HepG2 (cell line): Measurements from ENCODE around the gene KRTAP12-1. TPM values are rescaled to one million over a fixed set of nuclear protein-coding genes. Genes with fewer than 3 reads are reported as not detected.

Experiments used
- ATAC-seq: fragments of 200-7000 bp; cut with Tn5 transposase; 3 replicates; pipeline ENCODE4 v1.9.1; 2020; ENCODE audit warnings: mild to moderate bottlenecking, moderate library complexity
- BruUV-seq: library from RNA; stranded (reverse); fragments of 400-500 nt; replicated peaks from 2 replicates; lab custom pipeline; 2021; lab: Mats Ljungman, UMichigan
- CTCF ChIA-PET: fragments of 300-600 bp; formaldehyde crosslinking; extraction: SDS; loops from one replicate; lab custom pipeline; 2021; ENCODE audit warnings: low total read pairs, inconsistent platforms, low intra/inter-chr PET ratio; lab: Yijun Ruan, JAX
- POLR2A ChIA-PET: fragments of 350-600 bp; sonication (Branson Sonifier 250); formaldehyde crosslinking; loops from one replicate; lab custom pipeline; 2020; ENCODE audit warnings: antibody characterized with exemption, inconsistent platforms; lab: Yijun Ruan, JAX
- DNase-seq: peaks from one replicate; pipeline ENCODE4 v3.0.0-alpha.2; 2015; ENCODE audit warnings: low spot score
- FAIRE-seq: peaks from 3 replicates; lab custom pipeline; 2011; peaks lifted over from hg19 to GRCh38; lab: Jason Lieb, UNC
- H2AFZ ChIP-seq: one replicate; pipeline ENCODE4 v1.6.1; 2011; ENCODE audit warnings: low read length, inconsistent platforms
- H3K27ac ChIP-seq: fragments of 300-600 bp; 3 replicates; pipeline ENCODE4 v1.8.0; 2011; ENCODE audit warnings: mixed run types, mild to moderate bottlenecking, mixed read lengths, low read length, inconsistent platforms; ENCODE audit not compliant: insufficient read depth; ENCODE audit errors: extremely low read length
- H3K27me3 ChIP-seq, 2 experiments: fragments of 200-600 bp in 1 of 2; 2 replicates in 1 of 2; 3 replicates in 1 of 2; pipeline versions ENCODE4 v1.6.0 to v1.8.0; 2011; ENCODE audit warnings: low read length in 2 of 2, mild to moderate bottlenecking in 2 of 2, moderate library complexity in 2 of 2, inconsistent platforms in 1 of 2; ENCODE audit not compliant: insufficient read depth in 2 of 2, control insufficient read depth in 1 of 2
- H3K36me3 ChIP-seq, 2 experiments: fragments of 200-600 bp in 1 of 2; replicated peaks in 1 of 2; 2 replicates in 1 of 2; 3 replicates in 1 of 2; pipeline versions ENCODE4 v1.5.1 to v1.8.0; 2011; ENCODE audit warnings: low read length in 2 of 2, inconsistent platforms in 1 of 2; ENCODE audit not compliant: insufficient read depth in 2 of 2, control insufficient read depth in 1 of 2
- H3K4me1 ChIP-seq: 2 replicates; pipeline ENCODE4 v1.5.1; 2012; ENCODE audit warnings: low read length, inconsistent platforms; ENCODE audit not compliant: insufficient read depth
- H3K4me2 ChIP-seq: 2 replicates; pipeline ENCODE4 v1.6.0; 2011; ENCODE audit warnings: low read depth, low read length, inconsistent platforms
- H3K4me3 ChIP-seq, 3 experiments: fragments of 200-600 bp in 1 of 3; sonication (generic), shearing (Covaris generic) in 1 of 3; replicated peaks in 1 of 3; 2 replicates each; pipeline ENCODE4 v1.5.1; 2011 to 2016; ENCODE audit warnings: low read length in 3 of 3, inconsistent platforms in 2 of 3, low read depth in 2 of 3, mild to moderate bottlenecking in 2 of 3, control low read depth in 1 of 3, mixed read lengths in 1 of 3; ENCODE audit not compliant: insufficient read depth in 1 of 3
- H3K79me2 ChIP-seq: one replicate; pipeline ENCODE4 v1.6.1; 2011; ENCODE audit warnings: low read length, inconsistent platforms; ENCODE audit not compliant: insufficient read depth
- H3K9ac ChIP-seq: 2 replicates; pipeline ENCODE4 v1.6.0; 2011; ENCODE audit warnings: mild to moderate bottlenecking, low read depth, low read length, inconsistent platforms; ENCODE audit not compliant: insufficient read depth
- H3K9me3 ChIP-seq: 2 replicates; pipeline ENCODE4 v1.5.1; 2012; ENCODE audit warnings: mild to moderate bottlenecking, low read length
- H4K20me1 ChIP-seq: 2 replicates; pipeline ENCODE4 v1.6.0; 2011; ENCODE audit warnings: inconsistent platforms, mild to moderate bottlenecking, low read length, moderate library complexity; ENCODE audit not compliant: insufficient read depth
- IKZF4 ChIP-seq: sonication (generic); formaldehyde crosslinking; IDR thresholded peaks from 2 replicates; pipeline ENCODE4 v1.5.1; 2020; ENCODE audit warnings: borderline replicate concordance, mild to moderate bottlenecking, low read depth, missing genetic modification reagents; ENCODE audit errors: not compliant biosample characterization
- KLF13 ChIP-seq: sonication (generic); formaldehyde crosslinking; IDR thresholded peaks from 2 replicates; pipeline ENCODE4 v1.4.0; 2020; ENCODE audit warnings: mild to moderate bottlenecking, missing genetic modification reagents
- MEF2D ChIP-seq: sonication (generic); formaldehyde crosslinking; IDR thresholded peaks from 2 replicates; pipeline ENCODE4 v1.5.1; 2020; ENCODE audit warnings: mild to moderate bottlenecking, missing genetic modification reagents
- SOX6 ChIP-seq, 2 experiments: fragments of 450-650 bp in 1 of 2; sonication (generic) in 1 of 2; formaldehyde crosslinking in 1 of 2; IDR thresholded peaks; 2 replicates each; pipeline versions ENCODE4 v1.4.0 to v1.6.1; 2017 to 2020; ENCODE audit warnings: antibody characterized with exemption in 1 of 2, mild to moderate bottlenecking in 1 of 2, missing genetic modification reagents in 1 of 2
- YEATS2 ChIP-seq: sonication (generic); formaldehyde crosslinking; IDR thresholded peaks from 2 replicates; pipeline ENCODE4 v1.4.0; 2020; ENCODE audit warnings: missing genetic modification reagents, borderline replicate concordance
- ZFP36L1 ChIP-seq: sonication (generic); formaldehyde crosslinking; IDR thresholded peaks from 2 replicates; pipeline ENCODE4 v1.8.0; 2022; ENCODE audit warnings: mild to moderate bottlenecking, missing genetic modification reagents, moderate library complexity
- ZNF552 ChIP-seq: sonication (generic); formaldehyde crosslinking; IDR thresholded peaks from 2 replicates; pipeline ENCODE4 v1.9.0; 2022; ENCODE audit warnings: missing genetic modification reagents, mild to moderate bottlenecking, borderline replicate concordance
- ZNF607 ChIP-seq: sonication (generic); formaldehyde crosslinking; IDR thresholded peaks from 2 replicates; pipeline ENCODE4 v1.5.1; 2020; ENCODE audit warnings: missing genetic modification reagents, mild to moderate bottlenecking, borderline replicate concordance
- WGBS: methylation state at CpG from one replicate; pipeline ENCODE4 v1.1.6; 2017; ENCODE audit warnings: low lambda C conversion rate; 5-methylcytosine and 5-hydroxymethylcytosine counted together
- in situ Hi-C: cut with HindIII; loops from 2 replicates; pipeline ENCODE4 v1.10.0; 2017; ENCODE audit warnings: low pct_unique_long_range_greater_than_20kb; ENCODE audit not compliant: extremely low pct_ligation_motif_present
- intact Hi-C: fragments of 100-400 bp; cut with micrococcal nuclease; formaldehyde crosslinking; loops from one replicate; pipeline ENCODE4 v1.10.0; 2022; ENCODE audit not compliant: unreplicated experiment
- polyA plus RNA-seq, 8 experiments: library from polyadenylated mRNA; depleted of rRNA in 3 of 8; stranded (reverse) in 7 of 8; unstranded in 1 of 8; fragments of >200 nt; fragmentation: Illumina TruSeq in 4 of 8; extraction: Trizol in 4 of 8; gene quantifications; 2 replicates each; pipeline versions ENCODE4 v1.2.1 to v1.2.3, GENCODE V29; 2011 to 2016; ENCODE audit warnings: low read depth in 4 of 8, missing spikeins in 1 of 8, mixed read lengths in 1 of 8; ENCODE audit not compliant: insufficient read depth in 1 of 8
- total RNA-seq, 5 experiments: library from RNA; depleted of rRNA; stranded (reverse); fragments of >200 nt; fragmentation: Illumina TruSeq; extraction: Trizol; gene quantifications; 2 replicates each; pipeline ENCODE4 v1.2.3, GENCODE V29; 2016; ENCODE audit warnings: low read depth in 1 of 5
- TF ChIP-seq, protein P1 (sequence below): sonication (generic); formaldehyde crosslinking; IDR thresholded peaks from 2 replicates; pipeline ENCODE4 v1.4.0; 2020; ENCODE audit warnings: missing genetic modification reagents
- TF ChIP-seq, protein P2 (sequence below): sonication (generic); formaldehyde crosslinking; IDR thresholded peaks from 2 replicates; pipeline ENCODE4 v1.4.0; 2020; ENCODE audit warnings: low read depth, mild to moderate bottlenecking, missing genetic modification reagents

The KRTAP12-1 gene
- total and polyA plus RNA-seq, 2 of the 13 experiments (the other 11 are each of a cell fraction or from before 2014, with no cell fraction given), result not detected

DNA sequence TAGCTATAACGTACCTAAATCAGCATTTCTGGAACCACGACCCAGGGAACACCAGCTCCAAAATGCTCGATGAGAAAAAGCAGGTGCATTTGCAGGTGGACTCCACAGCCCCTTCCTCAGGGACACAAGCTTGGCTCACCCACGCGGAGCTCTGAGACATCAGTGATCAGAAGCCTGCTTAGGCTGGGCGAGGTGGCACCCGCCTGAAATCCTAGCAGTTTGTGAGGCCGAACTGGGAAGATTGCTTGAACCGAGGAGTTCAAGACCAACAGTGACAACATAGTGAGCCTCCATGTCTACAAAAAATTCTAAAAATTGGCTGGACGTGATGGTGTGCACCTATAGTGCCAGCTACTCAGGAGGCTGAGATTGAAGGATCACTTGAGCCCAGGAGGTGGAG lies 31.9 kb upstream of the KRTAP12-1 start:
- peaks cover 14 to 48% of the 10 kb centered on the region in 2 experiments for H3K27me3 ChIP-seq
- H3K9ac ChIP-seq, result no peak overlapping the region
- H3K79me2 ChIP-seq, result no peaks in the 10 kb centered on the region
- H2AFZ ChIP-seq, result no peak overlapping the region
- ATAC-seq (no peak), DNase-seq (no peak), FAIRE-seq (no peak)
- no peaks in the 10 kb centered on the region for H3K9me3 ChIP-seq
- TF ChIP-seq, protein P1, sequence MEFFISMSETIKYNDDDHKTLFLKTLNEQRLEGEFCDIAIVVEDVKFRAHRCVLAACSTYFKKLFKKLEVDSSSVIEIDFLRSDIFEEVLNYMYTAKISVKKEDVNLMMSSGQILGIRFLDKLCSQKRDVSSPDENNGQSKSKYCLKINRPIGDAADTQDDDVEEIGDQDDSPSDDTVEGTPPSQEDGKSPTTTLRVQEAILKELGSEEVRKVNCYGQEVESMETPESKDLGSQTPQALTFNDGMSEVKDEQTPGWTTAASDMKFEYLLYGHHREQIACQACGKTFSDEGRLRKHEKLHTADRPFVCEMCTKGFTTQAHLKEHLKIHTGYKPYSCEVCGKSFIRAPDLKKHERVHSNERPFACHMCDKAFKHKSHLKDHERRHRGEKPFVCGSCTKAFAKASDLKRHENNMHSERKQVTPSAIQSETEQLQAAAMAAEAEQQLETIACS (CRISPR knock-in tag), result no peak
- H3K4me2 ChIP-seq, result no peak overlapping the region
- CTCF ChIA-PET, result no interaction called here
- BruUV-seq, result no TSS peak
- 78% methylated on average over 8 of the region's 10 CpGs for WGBS
- H3K36me3 ChIP-seq, result no peaks in the 10 kb centered on the region
- H4K20me1 ChIP-seq, result no peaks in the 10 kb centered on the region
- peaks cover 16% of the 10 kb centered on the region; the same call in 1 of the 2 replicates for H3K4me1 ChIP-seq
- H3K4me3 ChIP-seq, result no peak overlapping the region
- intact Hi-C loops (no loop called here), in situ Hi-C loops (no loop called here)
- POLR2A ChIA-PET, result no interaction called here
- H3K27ac ChIP-seq, result no peak overlapping the region

DNA sequence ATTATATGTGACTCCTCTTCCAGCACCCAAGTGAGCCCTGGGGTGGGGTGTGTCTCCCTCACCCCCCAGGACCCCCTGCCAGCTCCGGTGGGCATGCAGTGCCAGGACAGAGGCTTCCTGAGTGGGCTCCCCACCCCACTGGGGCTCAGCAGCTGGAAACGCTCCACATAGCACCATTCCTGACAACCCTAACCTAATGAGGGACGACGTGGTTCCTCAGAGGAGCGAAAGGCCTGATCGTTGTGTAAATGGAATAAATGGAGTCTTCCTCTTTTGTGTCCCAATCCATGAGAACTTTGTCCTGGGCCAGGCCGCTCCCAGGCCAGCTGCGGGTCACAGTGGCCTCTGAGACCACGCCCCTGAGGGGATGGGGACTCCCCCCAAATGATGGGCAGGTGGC lies 31.2 kb upstream of the KRTAP12-1 start:
- Histone ChIP-seq H3K4me3 (no peak overlapping the region), H3K9ac (no peak overlapping the region), H3K9me3 (no peaks in the 10 kb centered on the region), H3K27me3 (peaks cover 16 to 56% of the 10 kb centered on the region in 2 experiments), H3K4me2 (no peak overlapping the region), H4K20me1 (no peaks in the 10 kb centered on the region), H3K27ac (no peak overlapping the region), H3K4me1 (peaks cover 16% of the 10 kb centered on the region; the same call in 1 of the 2 replicates), H3K79me2 (no peaks in the 10 kb centered on the region), H3K36me3 (no peaks in the 10 kb centered on the region), H2AFZ (no peak overlapping the region)
- FAIRE-seq (no peak), ATAC-seq (no peak), DNase-seq (no peak)
- in situ Hi-C loops (no loop called here), intact Hi-C loops (no loop called here)
- POLR2A ChIA-PET, result no interaction called here
- CTCF ChIA-PET, result no interaction called here
- TF ChIP-seq IKZF4 (CRISPR knock-in tag), result no peak
- TF ChIP-seq, protein P2, sequence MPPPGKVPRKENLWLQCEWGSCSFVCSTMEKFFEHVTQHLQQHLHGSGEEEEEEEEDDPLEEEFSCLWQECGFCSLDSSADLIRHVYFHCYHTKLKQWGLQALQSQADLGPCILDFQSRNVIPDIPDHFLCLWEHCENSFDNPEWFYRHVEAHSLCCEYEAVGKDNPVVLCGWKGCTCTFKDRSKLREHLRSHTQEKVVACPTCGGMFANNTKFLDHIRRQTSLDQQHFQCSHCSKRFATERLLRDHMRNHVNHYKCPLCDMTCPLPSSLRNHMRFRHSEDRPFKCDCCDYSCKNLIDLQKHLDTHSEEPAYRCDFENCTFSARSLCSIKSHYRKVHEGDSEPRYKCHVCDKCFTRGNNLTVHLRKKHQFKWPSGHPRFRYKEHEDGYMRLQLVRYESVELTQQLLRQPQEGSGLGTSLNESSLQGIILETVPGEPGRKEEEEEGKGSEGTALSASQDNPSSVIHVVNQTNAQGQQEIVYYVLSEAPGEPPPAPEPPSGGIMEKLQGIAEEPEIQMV (CRISPR knock-in tag), result no peak
- no peak for TF ChIP-seq SOX6 (IDR thresholded peaks at IDR 0.05)
- TF ChIP-seq SOX6 (CRISPR knock-in tag; IDR thresholded peaks at IDR 0.05), result no peak
- no peak for TF ChIP-seq MEF2D (CRISPR knock-in tag)
- TF ChIP-seq YEATS2 (CRISPR knock-in tag), result no peak
- no peak for TF ChIP-seq KLF13 (CRISPR knock-in tag)
- TF ChIP-seq ZNF607 (CRISPR knock-in tag), result no peak
- no peak for TF ChIP-seq ZFP36L1
- no peak for TF ChIP-seq ZNF552 (CRISPR knock-in tag)
- no TSS peak for BruUV-seq
- WGBS, result no CpG with 5 or more reads among the region's 9 CpGs
